ENCODE data around the gene FAS. TPM values are rescaled to one million over a fixed set of nuclear protein-coding genes. Genes with fewer than 3 reads are reported as not detected.

Gene FAS
- polyA plus RNA-seq, 3 donors, result 27.3 to 28.9 (median 27.9) TPM

DNA sequence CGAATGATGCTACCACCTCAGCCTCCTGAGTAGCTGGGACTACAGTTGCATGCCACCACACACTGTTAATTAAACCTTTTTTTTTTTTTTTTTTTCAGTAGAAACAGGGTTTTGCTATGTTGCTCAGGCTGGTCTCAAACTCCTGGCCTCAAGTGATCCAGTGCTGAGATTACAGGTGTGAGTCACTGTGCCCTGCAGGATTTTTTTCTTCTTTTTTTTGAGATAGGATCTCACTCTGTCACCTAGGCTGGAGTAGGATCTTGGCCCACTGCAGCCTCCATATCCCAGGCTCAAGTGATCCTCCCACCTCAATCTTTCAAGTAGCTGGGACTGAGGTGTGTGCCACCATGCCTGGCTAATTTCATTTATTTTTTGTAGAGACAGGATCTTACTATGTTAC lies 44.4 kb upstream of the FAS start:
- no peaks in the 10 kb centered on the region for H3K79me2 ChIP-seq (ENCODE audit: insufficient read depth, low read length)
- H3K27ac ChIP-seq (ENCODE audit: low read depth in 1 of 2, low read length in 2 of 2), result no peak overlapping the region
- H4K20me1 ChIP-seq (ENCODE audit: insufficient read depth, low read length), result no peaks in the 10 kb centered on the region
- no peak overlapping the region for H2AFZ ChIP-seq (ENCODE audit: insufficient read depth, low read depth, low read length, poor library complexity, severe bottlenecking)
- no peak overlapping the region for H3K4me3 ChIP-seq (replicated peaks in 1 of 3; ENCODE audit: low read depth in 2 of 3, low read length in 3 of 3)
- TF ChIP-seq, protein P1, sequence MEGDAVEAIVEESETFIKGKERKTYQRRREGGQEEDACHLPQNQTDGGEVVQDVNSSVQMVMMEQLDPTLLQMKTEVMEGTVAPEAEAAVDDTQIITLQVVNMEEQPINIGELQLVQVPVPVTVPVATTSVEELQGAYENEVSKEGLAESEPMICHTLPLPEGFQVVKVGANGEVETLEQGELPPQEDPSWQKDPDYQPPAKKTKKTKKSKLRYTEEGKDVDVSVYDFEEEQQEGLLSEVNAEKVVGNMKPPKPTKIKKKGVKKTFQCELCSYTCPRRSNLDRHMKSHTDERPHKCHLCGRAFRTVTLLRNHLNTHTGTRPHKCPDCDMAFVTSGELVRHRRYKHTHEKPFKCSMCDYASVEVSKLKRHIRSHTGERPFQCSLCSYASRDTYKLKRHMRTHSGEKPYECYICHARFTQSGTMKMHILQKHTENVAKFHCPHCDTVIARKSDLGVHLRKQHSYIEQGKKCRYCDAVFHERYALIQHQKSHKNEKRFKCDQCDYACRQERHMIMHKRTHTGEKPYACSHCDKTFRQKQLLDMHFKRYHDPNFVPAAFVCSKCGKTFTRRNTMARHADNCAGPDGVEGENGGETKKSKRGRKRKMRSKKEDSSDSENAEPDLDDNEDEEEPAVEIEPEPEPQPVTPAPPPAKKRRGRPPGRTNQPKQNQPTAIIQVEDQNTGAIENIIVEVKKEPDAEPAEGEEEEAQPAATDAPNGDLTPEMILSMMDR (IDR thresholded peaks at IDR 0.05), result no peak
- DNase-seq, result no peak
- peaks cover 25 to 28% of the 10 kb centered on the region in 2 donors for H3K4me1 ChIP-seq (ENCODE audit: control insufficient read depth in 1 of 2, insufficient read depth in 2 of 2, low read length in 2 of 2)
- no peaks in the 10 kb centered on the region for H3K36me3 ChIP-seq (replicated peaks in 1 of 2; ENCODE audit: control insufficient read depth in 1 of 2, insufficient read depth in 2 of 2, low read length in 2 of 2)
- no peaks in the 10 kb centered on the region for H3K9me3 ChIP-seq (replicated peaks in 1 of 2; ENCODE audit: control insufficient read depth in 1 of 2, insufficient read depth in 1 of 2, low read length in 2 of 2)
- H3K9me3 Mint-ChIP-seq, result peaks cover 0 to under 1% (median 0%) of the 10 kb centered on the region in 7 donors
- no CpG with 5 or more reads among the region's 1 CpG for WGBS (ENCODE audit: insufficient coverage)
- no peak overlapping the region for H3K27ac Mint-ChIP-seq
- no peak overlapping the region for H3K4me2 ChIP-seq (replicated peaks; ENCODE audit: extremely low read depth, low read length, poor library complexity, severe bottlenecking)
- no peak overlapping the region for H3K9ac ChIP-seq (ENCODE audit: insufficient read depth, low read length, poor library complexity, severe bottlenecking)
- no peaks in the 10 kb centered on the region for H3K27me3 ChIP-seq (ENCODE audit: control insufficient read depth in 2 of 2, insufficient read depth in 2 of 2, low read length in 2 of 2)
- intact Hi-C loops (cut with micrococcal nuclease), result no loop called here
- no peak overlapping the region for H3K4me3 Mint-ChIP-seq
- H3K36me3 Mint-ChIP-seq, result peaks cover 4 to 18% of the 10 kb centered on the region in 2 donors
- H3K27me3 Mint-ChIP-seq (ENCODE audit: low read depth in 3 of 3), result peaks cover 0 to 2% (median 0%) of the 10 kb centered on the region in 3 donors
- H3K4me1 Mint-ChIP-seq, result peaks cover 39% of the 10 kb centered on the region

DNA sequence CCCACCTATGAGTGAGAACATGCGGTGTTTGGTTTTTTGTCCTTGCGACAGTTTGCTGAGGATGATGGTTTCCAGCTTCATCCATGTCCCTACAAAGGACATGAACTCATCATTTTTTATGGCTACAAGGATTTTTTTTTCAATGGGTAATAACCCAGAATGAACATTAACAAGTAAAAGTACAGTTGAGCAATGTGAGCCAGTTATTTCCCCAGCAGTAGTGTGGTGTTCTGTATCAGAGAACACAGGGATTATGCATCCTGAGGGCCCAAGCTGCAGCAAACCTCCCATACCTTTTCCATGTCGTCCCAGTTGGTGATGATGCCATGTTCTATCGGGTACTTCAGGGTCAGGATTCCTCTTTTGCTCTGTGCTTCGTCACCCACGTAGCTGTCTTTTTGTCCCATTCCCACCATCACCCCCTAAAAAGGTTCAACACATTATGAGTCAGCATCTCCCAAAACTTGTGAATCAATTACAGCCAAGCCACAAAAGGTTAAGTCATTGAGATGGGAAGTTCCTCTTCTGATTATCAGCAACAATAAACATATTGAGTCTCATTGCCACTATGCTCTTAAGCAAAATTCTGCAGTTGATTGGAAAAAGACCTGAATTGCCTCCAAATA lies 43.5 kb upstream of the FAS start:
- no peak for DNase-seq
- Mint-ChIP-seq H3K36me3 (peaks cover 4 to 11% of the 10 kb centered on the region in 2 donors), H3K4me1 (peaks cover 43% of the 10 kb centered on the region), H3K27me3 (ENCODE audit: low read depth in 3 of 3) (no peaks in the 10 kb centered on the region), H3K9me3 (no peaks in the 10 kb centered on the region), H3K4me3 (no peak overlapping the region), H3K27ac (no peak overlapping the region)
- Histone ChIP-seq H3K9ac (ENCODE audit: insufficient read depth, low read length, poor library complexity, severe bottlenecking) (no peak overlapping the region), H3K27me3 (ENCODE audit: control insufficient read depth in 2 of 2, insufficient read depth in 2 of 2, low read length in 2 of 2) (no peaks in the 10 kb centered on the region), H2AFZ (ENCODE audit: insufficient read depth, low read depth, low read length, poor library complexity, severe bottlenecking) (no peak overlapping the region), H3K79me2 (ENCODE audit: insufficient read depth, low read length) (no peaks in the 10 kb centered on the region), H3K27ac (ENCODE audit: low read depth in 1 of 2, low read length in 2 of 2) (no peak overlapping the region), H3K4me2 (replicated peaks; ENCODE audit: extremely low read depth, low read length, poor library complexity, severe bottlenecking) (no peak overlapping the region), H3K9me3 (replicated peaks in 1 of 2; ENCODE audit: control insufficient read depth in 1 of 2, insufficient read depth in 1 of 2, low read length in 2 of 2) (no peaks in the 10 kb centered on the region), H3K36me3 (replicated peaks in 1 of 2; ENCODE audit: control insufficient read depth in 1 of 2, insufficient read depth in 2 of 2, low read length in 2 of 2) (no peaks in the 10 kb centered on the region), H3K4me1 (ENCODE audit: control insufficient read depth in 1 of 2, insufficient read depth in 2 of 2, low read length in 2 of 2) (peaks cover 25 to 28% of the 10 kb centered on the region in 2 donors), H3K4me3 (replicated peaks in 1 of 3; ENCODE audit: low read depth in 2 of 3, low read length in 3 of 3) (no peak overlapping the region), H4K20me1 (ENCODE audit: insufficient read depth, low read length) (no peaks in the 10 kb centered on the region)
- intact Hi-C loops (cut with micrococcal nuclease), result no loop called here
- 100% methylated on average over 1 of the region's 6 CpGs for WGBS (ENCODE audit: insufficient coverage)
- TF ChIP-seq, protein P1 (IDR thresholded peaks at IDR 0.05), result no peak
